SK-N-SH treated with all-trans-retinoic acid at 6 μM for 48 hours (cell line): ENCODE data around the gene FDX2.

Source experiments
- ATAC-seq: fragments of 200-7000 bp; cut with Tn5 transposase; 3 replicates; pipeline ENCODE4 v1.9.1; 2020; ENCODE audit warnings: mild to moderate bottlenecking, moderate library complexity
- ARNTL ChIP-seq: fragments of 450-650 bp; formaldehyde crosslinking; IDR thresholded peaks from 2 replicates; pipeline ENCODE4 v1.5.0; 2020; ENCODE audit warnings: low read depth, mild to moderate bottlenecking, moderate library complexity, borderline replicate concordance
- BACH2 ChIP-seq: fragments of 250-450 bp; sonication (Bioruptor Pico); IDR thresholded peaks from 2 replicates; pipeline ENCODE4 v1.9.0; 2021; ENCODE audit warnings: mild to moderate bottlenecking, borderline replicate concordance
- CREB5 ChIP-seq: fragments of 250-450 bp; sonication (Bioruptor Pico); IDR thresholded peaks from 2 replicates; pipeline ENCODE4 v1.5.1; 2020; ENCODE audit warnings: low read depth, mild to moderate bottlenecking, moderate library complexity
- CSDC2 ChIP-seq: fragments of 250-450 bp; sonication (Bioruptor Pico); IDR thresholded peaks from 2 replicates; pipeline ENCODE4 v1.5.0; 2020; ENCODE audit warnings: mild to moderate bottlenecking, moderate library complexity
- ESRRG ChIP-seq: fragments of 250-450 bp; sonication (Bioruptor Pico); IDR thresholded peaks from 2 replicates; pipeline ENCODE4 v1.6.1; 2021; ENCODE audit warnings: mild to moderate bottlenecking
- GLIS3 ChIP-seq: fragments of 250-450 bp; sonication (Bioruptor Pico); IDR thresholded peaks from 2 replicates; pipeline ENCODE4 v1.5.0; 2020; ENCODE audit warnings: mild to moderate bottlenecking, moderate library complexity
- ISL1 ChIP-seq: fragments of 250-450 bp; sonication (Bioruptor Pico); IDR thresholded peaks from 2 replicates; pipeline ENCODE4 v2.1.2; 2022; ENCODE audit warnings: mild to moderate bottlenecking, moderate library complexity
- OSR1 ChIP-seq: fragments of 250-450 bp; sonication (Bioruptor Pico); IDR thresholded peaks from 2 replicates; pipeline ENCODE4 v1.8.0; 2022; ENCODE audit warnings: moderate library complexity, mild to moderate bottlenecking, inconsistent platforms
- PATZ1 ChIP-seq: fragments of 250-450 bp; sonication (Bioruptor Pico); IDR thresholded peaks from 2 replicates; pipeline ENCODE4 v1.8.0; 2020; ENCODE audit warnings: mild to moderate bottlenecking, moderate library complexity, borderline replicate concordance
- POU6F1 ChIP-seq: fragments of 250-450 bp; sonication (Bioruptor Pico); IDR thresholded peaks from 2 replicates; pipeline ENCODE4 v1.8.0; 2021; ENCODE audit warnings: low read depth, mild to moderate bottlenecking, moderate library complexity, borderline replicate concordance
- PPARA ChIP-seq: fragments of 250-450 bp; sonication (Bioruptor Pico); IDR thresholded peaks from 2 replicates; pipeline ENCODE4 v1.5.0; 2020; ENCODE audit warnings: mild to moderate bottlenecking, borderline replicate concordance
- RARB ChIP-seq: fragments of 250-450 bp; sonication (Bioruptor Pico); IDR thresholded peaks from 2 replicates; pipeline ENCODE4 v1.8.0; 2021; ENCODE audit warnings: mild to moderate bottlenecking, moderate library complexity
- SNAI2 ChIP-seq: fragments of 250-450 bp; sonication (Bioruptor Pico); IDR thresholded peaks from 2 replicates; pipeline ENCODE4 v1.5.0; 2020; ENCODE audit warnings: mild to moderate bottlenecking, moderate library complexity
- TCF4 ChIP-seq: fragments of 250-450 bp; sonication (Bioruptor Pico); IDR thresholded peaks from 2 replicates; pipeline ENCODE4 v1.8.0; 2021; ENCODE audit warnings: mild to moderate bottlenecking, moderate library complexity, borderline replicate concordance
- TOX ChIP-seq: fragments of 250-450 bp; sonication (Bioruptor Pico); IDR thresholded peaks from 2 replicates; pipeline ENCODE4 v1.8.0; 2021; ENCODE audit warnings: mild to moderate bottlenecking, moderate library complexity, borderline replicate concordance
- ZC3H10 ChIP-seq: fragments of 250-450 bp; sonication (Bioruptor Pico); IDR thresholded peaks from 2 replicates; pipeline ENCODE4 v1.5.1; 2021; ENCODE audit warnings: mild to moderate bottlenecking, moderate library complexity
- ZFP3 ChIP-seq: fragments of 250-450 bp; sonication (Bioruptor Pico); IDR thresholded peaks from 2 replicates; pipeline ENCODE4 v1.5.0; 2020; ENCODE audit warnings: mild to moderate bottlenecking, moderate library complexity
- ZFP30 ChIP-seq: fragments of 450-650 bp; formaldehyde crosslinking; IDR thresholded peaks from 2 replicates; pipeline ENCODE4 v1.5.0; 2022; ENCODE audit warnings: mild to moderate bottlenecking, moderate library complexity
- ZNF565 ChIP-seq: fragments of 450-650 bp; formaldehyde crosslinking; conservative IDR thresholded peaks from 2 replicates; pipeline ENCODE4 v1.5.0; 2020; ENCODE audit warnings: low read depth, mild to moderate bottlenecking, moderate library complexity
- ZNF70 ChIP-seq: fragments of 450-650 bp; formaldehyde crosslinking; IDR thresholded peaks from 2 replicates; pipeline ENCODE4 v1.5.0; 2020; ENCODE audit warnings: mild to moderate bottlenecking, moderate library complexity
- ZNF8 ChIP-seq: fragments of 450-650 bp; formaldehyde crosslinking; IDR thresholded peaks from 2 replicates; pipeline ENCODE4 v1.5.0; 2020; ENCODE audit warnings: mild to moderate bottlenecking, moderate library complexity

Gene FDX2

GRCh38 chr19:10274589-10274988 lies 41.2 kb downstream of the FDX2 start (continued):
- no peak for TF ChIP-seq ZNF565 (CRISPR knock-in tag)
- no peak for TF ChIP-seq ZNF8 (CRISPR knock-in tag)
- no peak for TF ChIP-seq BACH2 (CRISPR knock-in tag)
- TF ChIP-seq ARNTL (CRISPR knock-in tag) = no peak
- no peak for TF ChIP-seq CSDC2
- TF ChIP-seq ESRRG (CRISPR knock-in tag) = no peak
- no peak for TF ChIP-seq PATZ1 (CRISPR knock-in tag)
- no peak for TF ChIP-seq ZC3H10 (CRISPR knock-in tag)
- no peak for TF ChIP-seq ZFP30 (CRISPR knock-in tag)
- TF ChIP-seq, all 23 proteins: peak for 0

GRCh38 chr19:10271543-10272086 lies 44.2 kb downstream of the FDX2 start:
- TF ChIP-seq ZFP3 (CRISPR knock-in tag) (no peak), RARB (CRISPR knock-in tag) (no peak), CREB5 (no peak), OSR1 (CRISPR knock-in tag) (no peak), ZC3H10 (CRISPR knock-in tag) (no peak)
- ATAC-seq = no peak

- no peak for TF ChIP-seq CSDC2
- TF ChIP-seq TCF4 (CRISPR knock-in tag) = no peak
- no peak for TF ChIP-seq ZNF70 (CRISPR knock-in tag)
- no peak for TF ChIP-seq ZFP3 (CRISPR knock-in tag)
- no peak for TF ChIP-seq ARNTL (CRISPR knock-in tag)
- no peak for TF ChIP-seq TOX (CRISPR knock-in tag)
- TF ChIP-seq SNAI2 = no peak
- TF ChIP-seq OSR1 (CRISPR knock-in tag) = no peak
- no peak for TF ChIP-seq PPARA
- no peak for TF ChIP-seq ISL1 (CRISPR knock-in tag)
- TF ChIP-seq ESRRG (CRISPR knock-in tag) = no peak
- TF ChIP-seq POU6F1 (CRISPR knock-in tag) = no peak
- no peak for TF ChIP-seq ZNF565 (CRISPR knock-in tag)
- TF ChIP-seq CREB5 = no peak
- no peak for TF ChIP-seq ZNF8 (CRISPR knock-in tag)
- no peak for TF ChIP-seq ZFP30 (CRISPR knock-in tag)
- peak; percentile 53 for ATAC-seq
Measured at GRCh38 chr19:10270616-10271394, 45.0 kb downstream of the FDX2 start, which contains the start of gene ICAM1. TSS of gene ICAM1 (plus strand) at chr19:10271120. CDS start at chr19:10271160, 40 bp downstream.

- peak; percentile 6 for ATAC-seq
- no peak for TF ChIP-seq BACH2 (CRISPR knock-in tag)
- TF ChIP-seq RARB (CRISPR knock-in tag) = no peak
- TF ChIP-seq GLIS3 = no peak
- TF ChIP-seq ZFP30 (CRISPR knock-in tag) = no peak
- no peak for TF ChIP-seq CSDC2
- no peak for TF ChIP-seq TOX (CRISPR knock-in tag)
- TF ChIP-seq SNAI2 = no peak
- TF ChIP-seq ZNF8 (CRISPR knock-in tag) = no peak
- no peak for TF ChIP-seq PPARA
- TF ChIP-seq PATZ1 (CRISPR knock-in tag) = no peak
- no peak for TF ChIP-seq ZNF565 (CRISPR knock-in tag)
- TF ChIP-seq POU6F1 (CRISPR knock-in tag) = no peak
- no peak for TF ChIP-seq ZNF70 (CRISPR knock-in tag)
Measured at GRCh38 chr19:10270180-10270615, 45.6 kb downstream of the FDX2 start.
